ENCODE results near the gene XBP1.

- TF ChIP-seq, protein P1, sequence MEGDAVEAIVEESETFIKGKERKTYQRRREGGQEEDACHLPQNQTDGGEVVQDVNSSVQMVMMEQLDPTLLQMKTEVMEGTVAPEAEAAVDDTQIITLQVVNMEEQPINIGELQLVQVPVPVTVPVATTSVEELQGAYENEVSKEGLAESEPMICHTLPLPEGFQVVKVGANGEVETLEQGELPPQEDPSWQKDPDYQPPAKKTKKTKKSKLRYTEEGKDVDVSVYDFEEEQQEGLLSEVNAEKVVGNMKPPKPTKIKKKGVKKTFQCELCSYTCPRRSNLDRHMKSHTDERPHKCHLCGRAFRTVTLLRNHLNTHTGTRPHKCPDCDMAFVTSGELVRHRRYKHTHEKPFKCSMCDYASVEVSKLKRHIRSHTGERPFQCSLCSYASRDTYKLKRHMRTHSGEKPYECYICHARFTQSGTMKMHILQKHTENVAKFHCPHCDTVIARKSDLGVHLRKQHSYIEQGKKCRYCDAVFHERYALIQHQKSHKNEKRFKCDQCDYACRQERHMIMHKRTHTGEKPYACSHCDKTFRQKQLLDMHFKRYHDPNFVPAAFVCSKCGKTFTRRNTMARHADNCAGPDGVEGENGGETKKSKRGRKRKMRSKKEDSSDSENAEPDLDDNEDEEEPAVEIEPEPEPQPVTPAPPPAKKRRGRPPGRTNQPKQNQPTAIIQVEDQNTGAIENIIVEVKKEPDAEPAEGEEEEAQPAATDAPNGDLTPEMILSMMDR (IDR thresholded peaks at IDR 0.05) = no peak
- no peak for TF ChIP-seq POLR2AphosphoS5 (IDR thresholded peaks at IDR 0.05; ENCODE audit: insufficient read depth in 1 of 2, low read depth in 1 of 2)
Measured at GRCh38 chr22:28750471-28750881, 49.9 kb downstream of the XBP1 start.

All from vagina (tissue), 2 donors.